Brain microvascular endothelial cell (primary cell): ENCODE measurements around the gene SOX13.
"Not testable (repeated sequence)": the region's sequence is repeated elsewhere in the genome, so short reads cannot be mapped to it uniquely, and the experiment has no call there.

Experiments used
- DNase-seq: peaks from one replicate; pipeline ENCODE4 v3.0.0-alpha.2; 2020
- H3K27ac ChIP-seq: fragments of 250-450 bp; sonication (Bioruptor Pico); 2 replicates; pipeline ENCODE4 v1.5.1; 2020; ENCODE audit warnings: mild to moderate bottlenecking, moderate library complexity
- H3K27me3 ChIP-seq: fragments of 250-450 bp; sonication (Bioruptor Pico); replicated peaks from 2 replicates; pipeline ENCODE4 v1.5.1; 2020; ENCODE audit warnings: mild to moderate bottlenecking
- H3K36me3 ChIP-seq: fragments of 250-450 bp; sonication (Bioruptor Pico); replicated peaks from 2 replicates; pipeline ENCODE4 v1.5.1; 2020; ENCODE audit warnings: mild to moderate bottlenecking
- H3K4me3 ChIP-seq: 2 replicates; pipeline ENCODE4 v1.5.1; 2011; ENCODE audit warnings: low read depth, mild to moderate bottlenecking, control low read depth, low read length, moderate library complexity
- CTCF ChIP-seq: IDR thresholded peaks from 2 replicates; pipeline ENCODE4 v1.5.1; 2011; ENCODE audit warnings: low read depth, mild to moderate bottlenecking, moderate library complexity, low read length, control low read depth, inconsistent platforms; ENCODE audit errors: missing control alignments
- in situ Hi-C: cut with HindIII; loops from 2 replicates; pipeline ENCODE4 v1.10.0; 2017; ENCODE audit warnings: low sequenced_read_pairs, low pct_ligation_motif_present

The SOX13 gene

GRCh38 chr1:204085876-204086275 is 13.0 kb downstream of the SOX13 start:
- Histone ChIP-seq H3K4me3 (no peak overlapping the region), H3K27ac (no peak overlapping the region), H3K27me3 (no peaks in the 10 kb centered on the region), H3K36me3 (no peaks in the 10 kb centered on the region)
- no peak for TF ChIP-seq CTCF
- in situ Hi-C loops, result no loop called here
- DNase-seq, result no peak

- DNase-seq, result no peak
- in situ Hi-C loops, result no loop called here
- no peaks in the 10 kb centered on the region for H3K36me3 ChIP-seq
- no peak for TF ChIP-seq CTCF
- no peak overlapping the region for H3K4me3 ChIP-seq
- H3K27ac ChIP-seq, result no peak overlapping the region
- H3K27me3 ChIP-seq, result no peaks in the 10 kb centered on the region
Observed at GRCh38 chr1:204087181-204087892, 14.4 kb downstream of the SOX13 start.

GRCh38 chr1:204087893-204088528 is 15.1 kb downstream of the SOX13 start:
- H3K4me3 ChIP-seq, result no peak overlapping the region
- in situ Hi-C loops, result no loop called here
- no peaks in the 10 kb centered on the region for H3K27me3 ChIP-seq
- H3K36me3 ChIP-seq, result no peaks in the 10 kb centered on the region
- DNase-seq, result no peak
- no peak for TF ChIP-seq CTCF
- H3K27ac ChIP-seq, result no peak overlapping the region

- Histone ChIP-seq H3K27ac (no peak overlapping the region), H3K4me3 (no peak overlapping the region), H3K36me3 (no peaks in the 10 kb centered on the region), H3K27me3 (no peaks in the 10 kb centered on the region)
- in situ Hi-C loops, result no loop called here
- no peak for DNase-seq
- no peak for TF ChIP-seq CTCF
Observed at GRCh38 chr1:204088596-204088995, 15.7 kb downstream of the SOX13 start.

- in situ Hi-C loops, result no loop called here
- no peak for DNase-seq
- Histone ChIP-seq H3K4me3 (no peak overlapping the region), H3K27ac (no peak overlapping the region), H3K27me3 (no peaks in the 10 kb centered on the region), H3K36me3 (no peaks in the 10 kb centered on the region)
- TF ChIP-seq CTCF, result peak; percentile 3
Observed at GRCh38 chr1:204089044-204089751, 16.3 kb downstream of the SOX13 start.

GRCh38 chr1:204090132-204090531 is 17.2 kb downstream of the SOX13 start:
- H3K36me3 ChIP-seq, DNase-seq, in situ Hi-C loops, H3K27ac ChIP-seq, H3K4me3 ChIP-seq, H3K27me3 ChIP-seq: not testable (repeated sequence)
